GM23338 (cell line): ENCODE measurements around the gene B3GALT5. TPM values are rescaled to one million over a fixed set of nuclear protein-coding genes. Genes with fewer than 3 reads are reported as not detected.

Experiments used
- ATAC-seq: fragments of 200-7000 bp; cut with Tn5 transposase; 3 replicates; pipeline ENCODE4 v1.9.1; 2020
- DNase-seq: peaks from one replicate; pipeline ENCODE4 v3.0.0-alpha.2; 2015; ENCODE audit warnings: low spot score
- H2AFZ ChIP-seq: fragments of 200-600 bp; sonication (generic); 2 replicates; pipeline ENCODE4 v1.8.0; 2016; ENCODE audit warnings: antibody characterized with exemption, mild to moderate bottlenecking, moderate library complexity
- H3F3A ChIP-seq: fragments of 200-600 bp; sonication (generic); replicated peaks from 2 replicates; pipeline ENCODE4 v1.8.0; 2017; ENCODE audit warnings: antibody characterized with exemption, mixed run types, low read depth
- H3K27ac ChIP-seq: fragments of 200-600 bp; sonication (generic); 2 replicates; pipeline ENCODE4 v1.6.1; 2016; ENCODE audit warnings: low read depth
- H3K27me3 ChIP-seq: fragments of 200-600 bp; sonication (generic); 2 replicates; pipeline ENCODE4 v1.8.0; 2016; ENCODE audit warnings: mild to moderate bottlenecking, mixed run types, moderate library complexity; ENCODE audit not compliant: insufficient read depth
- H3K36me3 ChIP-seq: fragments of 200-600 bp; sonication (generic); 2 replicates; pipeline ENCODE4 v1.8.0; 2016; ENCODE audit warnings: mild to moderate bottlenecking; ENCODE audit not compliant: insufficient read depth
- H3K4me1 ChIP-seq: fragments of 200-600 bp; sonication (generic); 2 replicates; pipeline ENCODE4 v1.8.0; 2016; ENCODE audit warnings: mild to moderate bottlenecking, moderate library complexity; ENCODE audit not compliant: insufficient read depth
- H3K4me2 ChIP-seq: fragments of 200-600 bp; sonication (generic); 2 replicates; pipeline ENCODE4 v1.7.1; 2017; ENCODE audit warnings: mixed run types
- H3K4me3 ChIP-seq: fragments of 200-600 bp; sonication (generic); 2 replicates; pipeline ENCODE4 v1.6.1; 2016; ENCODE audit warnings: mixed run types
- H3K79me2 ChIP-seq: fragments of 200-600 bp; sonication (generic); replicated peaks from 2 replicates; pipeline ENCODE4 v1.8.0; 2017; ENCODE audit warnings: mild to moderate bottlenecking; ENCODE audit not compliant: insufficient read depth
- H3K9me2 ChIP-seq: fragments of 200-600 bp; sonication (generic); 2 replicates; pipeline ENCODE4 v1.8.0; 2017; ENCODE audit not compliant: insufficient read depth
- H4K20me1 ChIP-seq: fragments of 200-600 bp; sonication (generic); replicated peaks from 2 replicates; pipeline ENCODE4 v1.8.0; 2017; ENCODE audit warnings: mild to moderate bottlenecking; ENCODE audit not compliant: insufficient read depth
- H3K27ac Mint-ChIP-seq: 2 replicates; pipeline ENCODE4 v1.8.0; 2020; ENCODE audit warnings: inconsistent platforms, mild to moderate bottlenecking, moderate library complexity, mixed read lengths
- H3K27me3 Mint-ChIP-seq: 3 replicates; pipeline ENCODE4 v1.8.0; 2022; ENCODE audit warnings: low read depth, mild to moderate bottlenecking, moderate library complexity, mixed read lengths, inconsistent platforms; ENCODE audit not compliant: insufficient read depth, poor library complexity
- H3K36me3 Mint-ChIP-seq: 3 replicates; pipeline ENCODE4 v1.8.0; 2021; ENCODE audit warnings: low read depth, mild to moderate bottlenecking, inconsistent platforms, moderate library complexity, mixed read lengths
- H3K4me1 Mint-ChIP-seq: 3 replicates; pipeline ENCODE4 v1.8.0; 2020; ENCODE audit warnings: mild to moderate bottlenecking, inconsistent platforms, mixed read lengths
- H3K4me3 Mint-ChIP-seq: 3 replicates; pipeline ENCODE4 v1.8.0; 2021; ENCODE audit warnings: moderate library complexity, mild to moderate bottlenecking, inconsistent platforms, mixed read lengths
- H3K9me3 Mint-ChIP-seq: 3 replicates; pipeline ENCODE4 v1.8.0; 2020; ENCODE audit warnings: moderate library complexity, mild to moderate bottlenecking, inconsistent platforms, mixed read lengths
- CREB1 ChIP-seq: fragments of 250-450 bp; sonication (Bioruptor Pico); IDR thresholded peaks from 2 replicates; pipeline ENCODE4 v1.5.0; 2020; ENCODE audit warnings: low read depth, mild to moderate bottlenecking, moderate library complexity
- CTCF ChIP-seq, 2 experiments: fragments of 200-600 bp in 1 of 2; sonication (generic) in 1 of 2; conservative IDR thresholded peaks; 2 replicates each; pipeline versions ENCODE4 v1.5.1 to v1.6.1; 2016 to 2017; ENCODE audit warnings: antibody characterized with exemption in 2 of 2, low read depth in 2 of 2, mild to moderate bottlenecking in 2 of 2, moderate library complexity in 1 of 2
- ETS1 ChIP-seq: IDR thresholded peaks from 2 replicates; pipeline ENCODE4 v1.6.1; 2016; ENCODE audit warnings: antibody characterized with exemption
- EZH2 ChIP-seq: fragments of 200-600 bp; sonication (generic); IDR thresholded peaks from one replicate; pipeline ENCODE4 v1.8.0; 2017; ENCODE audit warnings: antibody characterized with exemption, mild to moderate bottlenecking, low read depth; ENCODE audit not compliant: unreplicated experiment
- EZH2phosphoT487 ChIP-seq: fragments of 200-600 bp; sonication (generic); IDR thresholded peaks from one replicate; pipeline ENCODE4 v1.8.1; 2018; ENCODE audit warnings: antibody characterized with exemption; ENCODE audit not compliant: unreplicated experiment
- JUNB ChIP-seq: IDR thresholded peaks from one replicate; pipeline ENCODE4 v1.6.1; 2016; ENCODE audit warnings: antibody characterized with exemption; ENCODE audit not compliant: unreplicated experiment
- NANOG ChIP-seq: IDR thresholded peaks from 2 replicates; pipeline ENCODE4 v1.6.1; 2016; ENCODE audit warnings: antibody characterized with exemption, borderline replicate concordance
- POLR2AphosphoS5 ChIP-seq: IDR thresholded peaks from 2 replicates; pipeline ENCODE4 v1.6.1; 2016; ENCODE audit warnings: antibody characterized with exemption, low read depth
- REST ChIP-seq: IDR thresholded peaks from one replicate; pipeline ENCODE4 v1.6.1; 2018; ENCODE audit warnings: antibody characterized with exemption; ENCODE audit not compliant: unreplicated experiment
- STAT1 ChIP-seq: IDR thresholded peaks from one replicate; pipeline ENCODE4 v1.6.1; 2016; ENCODE audit warnings: antibody characterized with exemption; ENCODE audit not compliant: unreplicated experiment
- ZNF114 ChIP-seq: fragments of 250-450 bp; sonication (Bioruptor Pico); IDR thresholded peaks from 2 replicates; pipeline ENCODE4 v1.5.0; 2020; ENCODE audit warnings: mild to moderate bottlenecking, moderate library complexity
- ZNF331 ChIP-seq: fragments of 250-450 bp; sonication (Bioruptor Pico); IDR thresholded peaks from 2 replicates; pipeline ENCODE4 v1.5.0; 2020; ENCODE audit warnings: low read depth, mild to moderate bottlenecking, moderate library complexity
- ZNF462 ChIP-seq: fragments of 250-450 bp; sonication (Bioruptor Pico); IDR thresholded peaks from 2 replicates; pipeline ENCODE4 v1.5.0; 2020; ENCODE audit warnings: mild to moderate bottlenecking, moderate library complexity
- polyA plus RNA-seq: library from polyadenylated mRNA; unstranded; fragments of >200 nt; fragmentation: Nextera tagmentation; extraction: Ambion mirVana; gene quantifications from 2 replicates; pipeline ENCODE4 v1.2.1, GENCODE V29; 2016
- total RNA-seq: library from RNA; depleted of rRNA; stranded (reverse); fragments of >200 nt; shearing (Covaris generic); gene quantifications from 2 replicates; pipeline ENCODE4 v1.2.3, GENCODE V29; 2014

Gene B3GALT5
- total and polyA plus RNA-seq, 2 experiments from 2014 or later: 6.2 to 37.5 TPM

- Mint-ChIP-seq H3K4me1 (peaks cover 39% of the 10 kb centered on the region), H3K27me3 (peaks cover 5% of the 10 kb centered on the region), H3K27ac (no peak overlapping the region), H3K9me3 (peaks cover 14% of the 10 kb centered on the region), H3K4me3 (no peak overlapping the region), H3K36me3 (peaks cover 65% of the 10 kb centered on the region)
- no peak overlapping the region for H3K4me2 ChIP-seq
- H3K79me2 ChIP-seq: peaks cover 92% of the 10 kb centered on the region
- H3K4me3 ChIP-seq: no peak overlapping the region
- no peaks in the 10 kb centered on the region for H3K9me2 ChIP-seq
- no peak overlapping the region for H3K27ac ChIP-seq
- peaks cover 16% of the 10 kb centered on the region; the same call in 1 of the 2 replicates for H3K36me3 ChIP-seq
- TF ChIP-seq EZH2 (no peak), EZH2phosphoT487 (no peak), POLR2AphosphoS5 (no peak), ZNF331 (CRISPR knock-in tag) (no peak), ETS1 (no peak), CREB1 (CRISPR knock-in tag) (no peak), ZNF114 (CRISPR knock-in tag) (no peak), REST (no peak), NANOG (no peak), CTCF (conservative IDR thresholded peaks at IDR 0.05; ENCODE audit: low read depth in 2 of 2) (no peak), ZNF462 (no peak), JUNB (no peak), STAT1 (no peak)
- H3F3A ChIP-seq: 0 out of 2 replicates have a peak, but pooled peaks cover 9% of the 10 kb centered on the region
- H3K27me3 ChIP-seq: no peaks in the 10 kb centered on the region
- ATAC-seq (no peak), DNase-seq (no peak)
- no peak overlapping the region for H2AFZ ChIP-seq
- H4K20me1 ChIP-seq: peaks cover 9% of the 10 kb centered on the region
- H3K4me1 ChIP-seq: peaks cover 39% of the 10 kb centered on the region
Observed at GRCh38 chr21:39616211-39616772, 3.6 kb downstream of the B3GALT5 start.
